ENCODE measurements around the gene LGALS16. TPM values are rescaled to one million over a fixed set of nuclear protein-coding genes. Genes with fewer than 3 reads are reported as not detected.

The LGALS16 gene
- total and polyA plus RNA-seq, 2 donors (not counting 3 experiments of a cell fraction or from before 2014, with no cell fraction given), result not detected

- Histone ChIP-seq H3K4me1 (ENCODE audit: control insufficient read depth, extremely low read depth, insufficient read depth, low read length) (no peaks in the 10 kb centered on the region), H3K4me3 (replicated peaks in 1 of 3; ENCODE audit: insufficient read depth in 1 of 3, low read depth in 1 of 3, low read length in 3 of 3) (no peak overlapping the region), H3K27ac (ENCODE audit: insufficient read depth, low read depth, low read length) (no peak overlapping the region), H3K36me3 (ENCODE audit: control insufficient read depth in 2 of 2, extremely low read depth in 1 of 2, insufficient read depth in 2 of 2, low read length in 2 of 2) (no peaks in the 10 kb centered on the region), H3K4me2 (ENCODE audit: insufficient read depth, low read length) (no peak overlapping the region), H3K9ac (replicated peaks; ENCODE audit: extremely low read depth, insufficient read depth, low read length) (no peak overlapping the region), H3K9me3 (replicated peaks; ENCODE audit: control insufficient read depth, insufficient read depth, low read length) (no peaks in the 10 kb centered on the region), H3K9me1 (replicated peaks; ENCODE audit: control insufficient read depth, extremely low read depth, insufficient read depth, low read length) (no peaks in the 10 kb centered on the region), H4K20me1 (replicated peaks; ENCODE audit: control insufficient read depth, extremely low read depth, insufficient read depth, low read length) (no peaks in the 10 kb centered on the region), H3K27me3 (ENCODE audit: control insufficient read depth in 2 of 2, insufficient read depth in 2 of 2, low read length in 2 of 2) (no peaks in the 10 kb centered on the region), H2AFZ (ENCODE audit: low read depth, low read length) (no peak overlapping the region), H3K79me2 (ENCODE audit: control insufficient read depth, insufficient read depth, low read length) (no peaks in the 10 kb centered on the region)
- no TSS peak for BruUV-seq (replicated peaks)
- intact Hi-C loops (cut with micrococcal nuclease) (no loop called here), dilution Hi-C loops (cut with MboI; ENCODE audit: extremely low pct_ligation_motif_present, low sequenced_read_pairs) (loop anchor here (10.0 kb wide), 1 partner anchor 114 kb away; no protein-coding TSS in a partner anchor)
- ChIA-PET POLR2A (no interaction called here), CTCF (no interaction called here)
- TF ChIP-seq JUN (IDR thresholded peaks at IDR 0.05; ENCODE audit: borderline replicate concordance, insufficient read depth, insufficient read length, low read depth) (no peak), CTCF (IDR thresholded peaks at IDR 0.05; ENCODE audit: extremely low read depth in 1 of 2, insufficient read depth in 1 of 2, low read depth in 1 of 2, low read length in 2 of 2) (no peak), POLR2AphosphoS5 (IDR thresholded peaks at IDR 0.05; ENCODE audit: insufficient read depth, low read depth, low read length) (no peak), FOS (IDR thresholded peaks at IDR 0.05; ENCODE audit: borderline replicate concordance, insufficient read depth, low read length) (no peak), MYC (IDR thresholded peaks at IDR 0.05; ENCODE audit: low read depth, low read length) (no peak), GATA2 (IDR thresholded peaks at IDR 0.05; ENCODE audit: insufficient read depth, insufficient read length, low read depth, low read length) (no peak), MAX (IDR thresholded peaks at IDR 0.05; ENCODE audit: insufficient read depth, insufficient read length) (no peak), POLR2A (IDR thresholded peaks at IDR 0.05; ENCODE audit: low read depth, low read length) (no peak), EZH2 (IDR thresholded peaks at IDR 0.05; ENCODE audit: borderline replicate concordance, low read depth, low read length, severe bottlenecking) (no peak)
- DNase-seq (ENCODE audit: low read depth, low spot score) (no peak), FAIRE-seq (no peak)
Observed at GRCh38 chr19:39679056-39679790, 23.5 kb downstream of the LGALS16 start.

Data from endothelial cell of umbilical vein (primary cell).